Myocyte (in vitro differentiated cells): ENCODE data around the gene KLHL18. TPM values are rescaled to one million over a fixed set of nuclear protein-coding genes. Genes with fewer than 3 reads are reported as not detected.
"Not testable (repeated sequence)": the region's sequence is repeated elsewhere in the genome, so short reads cannot be mapped to it uniquely, and the experiment has no call there.

Experiments
- DNase-seq: peaks from one replicate; pipeline ENCODE4 v3.0.0-alpha.2; 2012; ENCODE audit warnings: low read depth
- total RNA-seq: library from RNA; depleted of rRNA; stranded (reverse); fragments of >200 nt; gene quantifications from 2 replicates; pipeline ENCODE4 v1.2.3, GENCODE V29; 2014

KLHL18 gene
- total RNA-seq, 1 donor from 2014 or later: 32.7 TPM

DNA sequence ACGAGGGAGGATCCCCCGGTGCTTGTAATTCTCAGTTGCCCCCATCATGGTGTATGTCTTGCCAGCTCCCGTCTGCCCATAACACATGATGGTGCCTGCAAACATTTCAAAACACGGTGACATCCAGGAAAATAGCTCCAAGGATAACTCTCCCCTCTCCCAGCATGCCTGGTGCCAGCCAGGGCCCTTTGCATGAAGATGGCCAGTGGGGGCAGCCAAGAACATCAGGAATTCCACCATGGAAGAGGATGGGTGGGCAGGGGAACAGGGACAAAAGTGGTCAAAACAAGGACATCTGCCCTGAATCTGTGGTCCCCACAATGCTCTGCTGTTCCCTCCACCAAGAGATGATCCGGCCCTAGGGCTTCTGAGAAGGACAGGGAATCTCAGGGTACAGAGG lies 9.2 kb upstream of the KLHL18 start:
- no peak for DNase-seq

DNA sequence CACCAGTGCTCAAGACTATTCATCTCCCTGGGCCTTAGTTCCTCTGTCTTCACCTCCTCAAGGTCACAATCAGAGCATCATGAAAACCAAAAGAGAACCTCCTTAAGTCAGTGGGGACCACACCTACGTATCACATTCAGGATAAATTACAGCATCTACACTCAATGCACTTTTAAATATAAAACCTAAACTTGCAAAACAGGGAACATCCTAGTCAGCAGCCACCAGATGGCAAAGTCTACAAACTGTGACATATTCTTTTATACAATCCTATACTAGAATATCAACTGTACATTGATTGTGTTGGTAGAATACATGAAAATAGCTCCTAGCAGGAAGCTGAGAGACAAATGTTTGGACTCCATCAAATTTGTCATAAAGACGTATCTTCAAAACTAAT lies 8.1 kb upstream of the KLHL18 start:
- DNase-seq: no peak

DNA sequence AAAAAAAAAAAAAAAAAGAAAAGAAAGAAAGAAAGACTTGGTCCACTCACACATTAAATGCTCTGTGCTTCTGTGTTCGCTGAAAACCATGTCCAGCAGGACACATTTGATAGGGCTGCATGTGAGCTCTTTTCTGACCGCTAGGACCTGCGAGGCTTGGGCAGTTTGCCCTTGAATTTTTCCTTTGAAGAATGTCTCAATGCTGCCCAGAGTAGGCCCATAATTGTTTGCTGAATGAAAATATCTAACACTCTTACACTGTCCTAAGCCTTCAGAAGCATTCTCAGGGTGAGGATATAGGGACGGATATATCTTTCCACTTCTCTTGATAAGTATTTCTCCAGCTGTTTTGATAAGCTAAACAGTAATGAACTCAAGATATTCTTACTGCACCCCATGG lies 6.2 kb upstream of the KLHL18 start:
- no peak for DNase-seq

DNA sequence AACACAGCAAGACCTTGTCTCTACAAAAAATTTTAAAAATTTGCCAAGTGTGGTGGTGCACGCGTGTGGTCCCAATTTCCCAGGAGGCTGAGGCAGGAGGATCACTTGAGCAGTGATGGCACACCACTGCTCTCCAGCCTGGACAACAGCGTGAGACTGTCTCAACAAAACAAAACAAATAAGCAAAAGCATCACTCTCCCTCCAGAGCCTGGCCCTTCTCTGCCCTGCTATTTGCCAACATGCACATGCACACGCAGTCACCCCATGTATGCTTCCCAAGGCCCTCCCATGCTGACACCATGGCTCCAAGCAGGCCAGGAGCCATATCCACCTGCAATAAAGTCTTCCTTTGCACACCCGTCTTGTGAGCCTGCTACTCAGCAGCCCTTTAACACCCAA lies 2.2 kb upstream of the KLHL18 start:
- no peak for DNase-seq

DNA sequence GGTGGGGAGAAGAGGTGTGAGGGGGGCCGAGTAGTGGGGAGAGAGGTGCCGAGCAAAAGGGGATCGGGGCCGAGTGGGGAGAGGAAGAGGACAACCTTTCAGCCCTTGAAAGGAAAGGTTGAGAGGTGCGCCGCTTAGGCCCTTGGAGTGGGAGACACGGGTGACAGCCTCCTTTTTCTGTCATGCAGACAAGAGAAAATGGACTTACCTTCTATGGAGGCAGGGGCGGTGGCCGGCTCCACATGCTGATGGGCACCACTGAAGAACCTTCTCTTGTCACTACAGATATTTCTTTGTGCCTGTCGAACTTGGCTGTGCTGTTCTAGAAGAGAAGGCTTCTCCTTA lies 421 bp downstream of the KLHL18 start:
- DNase-seq: no peak

DNA sequence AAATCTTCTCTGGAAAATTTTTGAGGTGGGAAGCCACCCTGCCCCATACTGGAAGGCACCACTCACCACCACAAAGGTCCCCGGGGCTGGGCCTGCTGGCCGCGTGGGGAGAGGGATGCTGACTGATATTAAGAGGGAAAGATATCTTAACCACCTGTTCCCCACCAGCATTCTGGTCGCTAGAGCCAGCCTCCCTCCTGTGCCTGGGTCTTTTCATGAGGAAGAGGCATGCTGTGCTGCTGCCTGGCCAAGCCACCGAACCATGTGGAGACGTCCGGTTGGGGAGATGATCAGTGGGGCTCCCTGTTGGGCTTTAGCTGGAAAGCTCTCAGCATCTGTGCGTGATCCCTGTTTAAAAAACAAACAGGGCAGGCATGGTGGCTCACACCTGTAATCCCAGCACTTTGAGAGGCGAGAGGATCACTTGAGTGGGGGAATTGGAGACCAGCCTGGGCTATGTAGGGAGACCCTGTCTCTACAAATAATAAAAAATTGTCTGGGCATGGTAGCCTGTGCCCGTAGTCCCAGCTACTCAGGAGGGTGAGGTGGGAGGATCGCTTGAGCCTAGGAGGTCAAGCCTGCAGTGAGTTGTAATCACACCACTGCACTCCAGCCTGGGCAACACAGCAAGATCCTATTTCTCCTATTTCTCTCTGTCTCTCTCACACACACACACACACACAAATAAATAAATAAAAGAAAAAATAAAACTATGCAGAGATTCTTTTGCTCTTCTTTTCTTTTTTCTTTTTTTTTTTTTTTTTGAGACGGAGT lies 1.0 kb downstream of the KLHL18 start:
- peak; percentile 81 for DNase-seq

DNA sequence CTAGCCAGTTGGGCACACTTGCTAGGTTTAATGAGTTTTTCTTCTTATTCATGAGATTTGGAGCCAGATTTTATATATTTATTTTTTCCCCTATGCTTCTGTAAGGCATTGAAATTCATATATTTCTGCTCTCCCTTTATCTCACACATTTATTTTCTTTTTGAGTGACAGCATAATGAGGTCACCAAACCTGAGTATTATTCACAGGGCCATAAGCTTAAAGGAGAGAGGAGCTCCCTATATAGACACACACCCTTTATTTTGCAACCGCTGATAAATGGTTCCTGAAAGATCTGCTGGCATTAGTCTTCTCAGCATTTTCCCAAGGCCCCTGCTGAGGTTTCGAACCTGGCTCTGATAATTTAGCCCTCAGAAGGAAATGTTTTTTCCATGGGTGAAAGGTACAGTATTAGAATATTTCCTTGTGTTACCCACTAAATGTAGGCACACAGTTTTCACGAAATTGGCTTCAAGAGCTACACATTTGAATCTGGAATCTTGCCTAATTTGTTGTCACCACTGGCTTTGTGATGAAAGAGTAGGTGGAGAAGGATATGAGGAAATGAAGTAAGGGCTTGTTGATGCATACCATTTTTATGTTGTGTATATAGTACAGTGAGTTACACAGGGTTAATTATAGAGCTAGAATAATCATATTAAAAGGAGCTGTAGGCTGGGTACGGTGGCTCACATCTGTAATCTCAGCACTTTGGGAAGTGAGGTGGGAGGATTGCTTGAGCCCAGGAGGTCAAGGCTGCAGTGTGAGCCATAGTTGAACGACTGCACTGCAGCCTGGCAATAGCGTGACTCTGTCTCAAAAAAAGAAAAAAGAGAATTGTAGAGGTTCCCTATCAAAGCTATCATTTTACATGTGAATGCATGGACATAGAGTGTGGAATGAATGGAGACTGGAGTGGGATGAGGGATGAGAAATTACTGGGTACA lies 6.5 kb downstream of the KLHL18 start:
- DNase-seq: no peak

DNA sequence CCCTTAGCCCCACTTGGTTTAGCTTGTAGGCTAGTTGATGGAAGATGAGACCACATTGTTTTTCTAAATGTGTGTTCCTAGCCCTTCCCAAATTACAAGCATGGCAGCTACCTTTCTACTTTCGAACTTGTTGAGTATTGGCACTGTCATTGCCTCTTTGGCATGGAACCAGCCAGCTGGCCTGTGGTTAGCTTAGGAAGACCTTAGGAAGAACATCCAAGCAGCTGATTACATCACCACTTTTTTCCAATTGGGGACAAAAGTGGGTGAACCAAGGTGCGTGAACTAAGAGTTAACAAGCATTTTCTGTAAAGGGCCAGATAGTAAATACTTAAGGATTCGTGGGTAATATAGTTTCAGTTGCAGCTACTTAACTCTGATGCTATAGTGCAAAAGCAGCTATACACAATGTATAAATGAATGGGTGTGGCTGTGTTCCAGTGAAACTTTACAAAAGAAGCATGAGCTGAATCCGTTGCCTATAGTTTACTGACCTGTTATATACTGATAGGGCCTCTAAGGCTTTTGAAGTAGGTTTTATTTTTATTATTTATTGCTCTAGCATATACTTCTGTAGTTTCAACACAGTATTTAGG lies 8.5 kb downstream of the KLHL18 start:
- DNase-seq: peak; percentile 81

DNA sequence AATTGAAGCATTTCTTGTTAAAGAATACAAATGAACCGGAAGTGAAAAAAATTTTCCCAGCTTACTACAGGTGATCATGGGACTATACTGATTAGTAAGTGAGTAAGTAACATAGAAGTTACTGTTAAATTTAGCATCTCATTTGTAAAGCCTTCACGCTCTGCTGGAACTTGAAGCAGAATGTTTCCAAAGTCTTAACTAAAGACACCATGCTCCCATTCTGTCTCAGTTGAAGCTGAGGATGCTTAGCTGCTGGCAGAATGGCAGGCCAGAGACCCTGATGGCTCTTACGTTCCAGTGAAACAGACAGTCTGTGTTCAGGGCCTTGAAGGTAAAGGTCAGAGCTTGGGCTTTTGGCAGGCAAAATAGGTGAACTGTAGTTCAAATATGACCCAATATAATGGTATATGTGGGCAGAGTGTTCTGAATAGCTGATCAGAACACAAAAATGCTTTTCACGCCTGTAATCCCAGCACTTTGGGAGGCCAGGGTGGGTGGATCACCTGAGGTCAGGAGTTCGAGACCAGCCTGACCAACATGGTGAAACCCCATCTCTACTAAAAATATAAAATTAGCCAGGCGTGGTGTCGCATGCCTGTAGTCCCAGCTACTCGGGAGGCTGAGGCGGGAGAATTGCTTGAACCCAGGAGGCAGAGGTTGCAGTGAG lies 9.1 kb downstream of the KLHL18 start:
- DNase-seq: not testable (repeated sequence)

DNA sequence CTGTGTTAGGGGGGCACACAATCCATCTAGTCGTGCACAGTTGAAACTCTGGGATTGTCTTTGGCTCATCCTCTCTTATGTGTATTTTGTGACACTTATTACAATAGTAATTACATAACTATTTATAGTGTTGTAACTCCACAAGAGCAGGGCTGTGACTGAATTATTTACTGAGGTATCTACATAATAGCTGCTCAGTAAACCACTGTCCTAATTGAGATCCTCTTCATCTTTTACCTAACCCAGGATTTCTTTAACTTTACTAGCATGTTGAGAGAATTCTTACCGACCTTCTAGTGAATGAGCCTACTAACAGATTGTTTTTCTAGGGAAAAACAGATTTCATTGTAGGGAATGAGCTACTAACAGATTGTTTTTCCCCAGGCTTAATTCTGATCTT lies 11.1 kb downstream of the KLHL18 start:
- DNase-seq: no peak

DNA sequence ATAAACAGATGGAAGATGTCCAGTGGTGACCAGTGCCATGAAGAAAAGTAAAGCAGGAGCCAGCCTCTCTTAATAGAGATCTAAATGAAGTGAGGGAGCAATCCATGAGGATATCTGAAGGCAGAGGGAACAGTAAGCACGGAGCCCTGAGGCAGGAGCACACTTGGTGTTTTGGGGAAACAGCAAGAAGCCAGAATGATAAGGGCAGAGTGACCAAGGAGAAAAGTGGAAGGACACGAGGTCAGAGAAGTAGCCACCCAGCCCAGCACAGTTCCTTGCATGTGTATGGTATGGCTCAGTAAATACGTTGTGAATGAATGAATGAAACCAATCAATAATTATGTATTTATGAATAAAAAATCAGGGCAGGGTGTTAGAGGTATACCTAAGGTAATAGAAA lies 11.6 kb downstream of the KLHL18 start:
- no peak for DNase-seq

DNA sequence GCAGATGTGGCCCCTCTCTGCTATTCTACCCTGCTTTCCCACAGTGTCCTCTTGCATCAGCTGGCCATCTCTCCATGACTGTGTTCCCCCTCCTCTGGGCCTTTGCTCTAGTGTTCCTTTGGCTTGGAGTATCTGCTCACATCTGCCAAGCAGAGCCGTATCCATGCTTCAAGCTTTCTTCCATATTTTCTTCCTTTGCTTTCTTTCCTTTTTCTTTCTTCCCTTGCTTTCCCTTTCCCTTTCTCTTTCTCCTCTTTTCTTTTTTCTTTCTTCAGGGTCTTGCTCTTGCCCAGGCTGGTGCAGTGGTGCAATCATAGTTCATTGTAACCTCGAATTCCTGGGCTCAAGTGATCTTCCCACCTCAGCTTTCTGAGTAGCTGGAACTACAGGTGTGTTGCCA lies 12.6 kb downstream of the KLHL18 start:
- no peak for DNase-seq

DNA sequence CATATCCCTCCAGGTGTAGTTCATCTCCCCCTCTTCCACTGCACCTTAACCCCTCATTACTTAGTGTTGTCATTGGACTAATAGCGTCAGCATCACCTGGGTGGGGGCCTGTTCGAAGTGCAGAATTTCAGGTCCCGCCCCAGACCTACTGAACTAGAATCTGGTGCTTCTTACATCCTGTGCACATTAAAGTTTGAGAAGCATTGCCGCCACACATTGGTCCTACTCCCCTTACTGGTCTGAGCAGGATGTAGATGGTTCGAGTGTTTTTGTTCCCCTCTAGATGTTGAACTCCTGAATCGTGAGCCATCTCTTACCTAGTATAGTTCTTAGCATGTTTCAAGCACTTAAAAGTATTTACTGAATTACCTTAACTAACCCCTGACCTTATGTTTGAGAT lies 13.2 kb downstream of the KLHL18 start:
- DNase-seq: no peak

DNA sequence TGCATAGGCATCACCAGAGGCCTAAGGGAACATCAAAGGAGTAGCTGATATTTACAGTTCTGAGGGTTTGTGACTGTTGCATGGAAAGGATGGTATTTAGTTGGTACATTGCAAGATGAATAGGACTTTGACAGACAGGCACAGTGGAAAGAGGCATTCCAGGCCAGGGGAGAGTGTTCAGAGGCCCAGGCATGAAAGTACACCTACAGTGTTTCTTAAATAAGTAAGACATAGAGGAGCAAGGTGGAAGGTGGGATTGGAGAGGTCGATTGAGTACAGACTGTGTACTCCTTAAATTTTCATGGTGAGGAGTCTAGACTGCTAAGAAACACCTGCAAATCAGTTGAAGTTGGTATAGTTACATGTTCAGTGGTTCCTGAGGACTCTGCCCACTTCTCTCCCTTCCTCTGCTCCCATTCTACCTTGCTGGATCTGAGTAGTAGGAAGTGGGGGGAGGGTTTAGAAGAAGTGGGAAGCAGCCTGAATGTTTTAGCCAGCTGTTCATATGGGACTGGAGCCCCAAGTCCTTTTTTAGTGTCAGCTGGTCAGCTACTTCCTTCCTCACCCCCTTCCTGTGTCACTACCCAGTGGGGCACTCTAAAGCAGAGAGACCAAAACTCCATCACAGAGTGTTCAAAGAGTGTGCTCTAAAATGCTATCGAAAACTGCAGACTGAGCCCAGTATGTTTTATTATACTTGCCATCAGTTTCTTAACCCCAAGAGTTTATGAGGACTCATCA lies 14.0 kb downstream of the KLHL18 start:
- DNase-seq: peak; percentile 22

DNA sequence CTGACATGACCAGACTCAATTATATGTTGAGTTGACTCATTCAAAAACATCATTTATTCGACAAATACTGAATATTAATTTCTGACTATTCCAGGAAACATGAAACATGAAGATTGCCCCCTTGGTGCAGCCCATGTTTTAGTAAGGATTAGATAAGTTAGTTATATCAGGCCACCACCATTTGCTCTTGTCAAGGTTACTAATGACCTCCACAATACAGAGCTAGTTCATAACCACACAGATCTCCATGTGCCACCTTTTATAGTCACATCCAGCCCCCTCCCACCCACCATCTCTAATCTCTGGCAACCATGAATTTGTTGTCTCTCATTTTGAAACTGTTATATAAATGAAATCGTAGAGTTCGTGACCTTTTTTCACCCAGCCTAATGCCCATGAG lies 15.7 kb downstream of the KLHL18 start:
- DNase-seq: no peak

DNA sequence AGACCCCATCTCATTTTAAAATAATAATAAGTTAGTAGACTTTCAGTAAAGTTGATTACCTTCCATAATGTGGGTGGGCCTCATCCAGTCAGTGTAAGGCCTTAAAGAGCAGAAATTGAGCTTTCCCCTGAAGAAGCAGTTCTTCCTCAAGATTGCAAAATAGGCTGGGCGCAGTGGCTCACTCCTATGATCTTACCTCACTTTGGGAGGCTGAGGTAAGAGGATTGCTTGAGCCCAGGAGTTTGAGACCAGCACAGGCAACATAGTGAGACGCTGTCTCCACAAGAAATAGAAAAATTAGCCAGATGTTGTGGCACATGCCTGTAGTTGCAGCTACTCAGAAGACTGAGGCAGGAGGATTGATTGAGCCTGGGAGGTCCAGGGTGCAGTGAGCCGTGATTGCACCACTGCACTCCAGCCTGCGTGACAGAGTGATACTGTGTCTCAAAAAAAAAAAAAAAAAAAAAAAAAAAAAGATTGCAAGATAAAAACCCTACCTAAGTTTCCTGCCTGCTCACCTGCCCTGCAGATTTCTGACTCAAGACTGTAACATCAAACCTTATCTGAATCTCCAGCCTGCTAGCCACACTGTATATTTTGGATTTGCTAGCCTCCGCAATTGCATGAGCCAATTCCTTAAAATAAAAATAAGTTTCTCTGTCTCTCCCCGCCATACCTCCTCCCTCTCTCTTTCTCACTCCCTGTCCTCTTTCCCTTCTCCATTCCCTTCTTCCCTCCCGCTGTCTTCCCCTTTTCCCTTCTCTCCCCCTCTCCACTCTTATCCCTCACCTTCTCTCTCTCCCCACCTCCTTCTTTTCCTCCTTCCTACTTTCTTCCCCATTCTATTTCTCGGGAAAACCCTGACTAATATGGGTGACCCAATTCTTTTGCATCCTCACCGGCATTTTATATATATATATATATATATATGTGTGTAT lies 16.9 kb downstream of the KLHL18 start:
- no peak for DNase-seq

DNA sequence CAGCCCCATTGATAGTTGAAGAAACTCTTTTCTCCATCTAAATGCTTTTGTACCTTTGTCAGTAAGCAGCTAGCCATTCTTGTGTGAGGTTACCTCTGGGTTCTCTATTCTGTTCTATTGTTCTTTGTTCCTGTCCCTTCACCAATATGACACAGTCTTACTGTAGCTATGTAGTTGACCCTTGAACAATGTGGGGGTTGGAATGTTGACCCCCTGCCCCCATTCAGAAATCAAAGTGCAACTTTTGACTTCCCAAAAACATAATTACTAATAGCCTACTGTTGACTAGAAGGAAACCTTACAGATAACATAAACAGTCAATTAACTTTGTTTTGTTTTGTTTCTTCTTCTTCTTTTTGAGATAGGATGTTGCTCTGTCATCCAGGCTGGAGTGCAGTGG lies 18.7 kb downstream of the KLHL18 start:
- DNase-seq: no peak

DNA sequence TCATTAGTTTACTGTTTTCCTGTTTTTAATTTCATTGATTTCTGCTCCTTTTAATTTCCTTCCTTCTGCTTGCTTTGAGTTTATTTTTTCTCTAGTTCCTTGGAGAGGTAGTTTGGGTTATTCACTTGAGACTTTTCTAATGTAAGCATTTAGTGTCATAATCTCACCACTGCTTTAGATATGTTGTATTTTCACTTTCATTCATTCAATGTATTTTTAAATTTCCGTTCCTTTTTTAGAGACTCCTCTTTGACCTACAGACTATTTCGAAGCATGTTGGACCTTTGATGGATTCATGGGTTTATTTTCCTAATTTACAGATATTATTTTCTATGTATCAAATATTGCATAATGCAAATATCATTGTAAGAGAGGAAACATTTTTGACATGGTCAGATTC lies 23.3 kb downstream of the KLHL18 start:
- DNase-seq: no peak

DNA sequence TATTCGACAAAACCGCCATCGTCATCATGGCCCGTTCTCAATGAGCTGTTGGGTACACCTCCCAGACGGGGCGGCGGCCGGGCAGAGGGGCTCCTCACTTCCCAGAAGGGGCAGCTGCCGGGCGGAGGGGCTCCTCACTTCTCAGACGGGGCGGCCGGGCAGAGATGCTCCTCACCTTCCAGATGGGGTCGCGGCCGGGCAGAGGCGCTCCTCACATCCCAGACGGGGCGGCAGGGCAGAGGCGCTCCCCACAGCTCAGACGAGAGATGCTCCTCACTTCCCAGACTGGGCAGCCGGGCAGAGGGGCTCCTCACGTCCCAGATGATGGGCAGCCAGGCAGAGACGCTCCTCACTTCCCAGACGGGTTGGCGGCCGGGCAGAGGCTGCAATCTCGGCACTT lies 26.5 kb downstream of the KLHL18 start:
- not testable (repeated sequence) for DNase-seq

DNA sequence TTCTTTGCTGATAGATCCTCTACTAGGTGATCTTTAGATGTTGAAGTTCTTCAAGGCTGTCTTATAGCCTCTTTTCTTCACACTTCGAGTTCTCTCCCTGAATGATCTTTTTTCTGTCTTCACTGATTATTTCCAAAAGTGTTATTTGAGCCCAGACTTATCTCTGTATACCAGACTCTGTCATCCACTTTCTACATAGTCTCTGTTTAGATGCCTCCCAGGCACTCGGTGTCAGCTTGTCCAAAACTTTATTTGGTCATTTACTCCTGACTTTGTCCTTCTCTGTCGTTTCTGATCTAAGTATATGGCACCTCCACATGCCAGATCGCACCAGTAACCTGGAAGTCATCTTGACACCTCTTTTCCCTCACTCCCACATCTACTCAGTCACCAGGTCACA lies 27.6 kb downstream of the KLHL18 start:
- DNase-seq: no peak
